Endothelial cell of umbilical vein (primary cell): ENCODE measurements around the gene MAP3K15. TPM values are rescaled to one million over a fixed set of nuclear protein-coding genes. Genes with fewer than 3 reads are reported as not detected.

Experiments used
- BruUV-seq: library from RNA; stranded (reverse); fragments of 400-500 nt; replicated peaks from 2 replicates; lab custom pipeline; 2021; lab: Mats Ljungman, UMichigan
- CTCF ChIA-PET: fragments of 300-600, 350-600 bp; sonication (Branson Sonifier 250); formaldehyde crosslinking; loops from one replicate; lab custom pipeline; 2021; ENCODE audit warnings: antibody characterized with exemption, inconsistent platforms; lab: Charles Lee
- POLR2A ChIA-PET: fragments of 300-600, 350-600 bp; sonication (Branson Sonifier 250); formaldehyde crosslinking; loops from one replicate; lab custom pipeline; 2021; ENCODE audit warnings: antibody characterized with exemption, inconsistent platforms; lab: Charles Lee
- DNase-seq: peaks from one replicate; pipeline ENCODE4 v3.0.0-alpha.2; 2011; ENCODE audit warnings: low read depth, low spot score
- FAIRE-seq: peaks from 2 replicates; lab custom pipeline; 2011; peaks lifted over from hg19 to GRCh38; lab: Jason Lieb, UNC
- H2AFZ ChIP-seq: 2 replicates; pipeline ENCODE4 v1.6.0; 2012; ENCODE audit warnings: low read depth, low read length, control low read depth, inconsistent platforms
- H3K27ac ChIP-seq: 2 replicates; pipeline ENCODE4 v1.5.1; 2011; ENCODE audit warnings: low read depth, mild to moderate bottlenecking, control low read depth, low read length, moderate library complexity; ENCODE audit not compliant: insufficient read depth
- H3K27me3 ChIP-seq, 2 experiments: 2 replicates each; pipeline versions ENCODE4 v1.6.0 to v1.6.1; 2011; ENCODE audit warnings: low read length in 2 of 2, mixed read lengths in 1 of 2; ENCODE audit not compliant: control insufficient read depth in 2 of 2, insufficient read depth in 2 of 2
- H3K36me3 ChIP-seq, 2 experiments: 2 replicates in 1 of 2; 3 replicates in 1 of 2; pipeline ENCODE4 v1.5.1; 2011; ENCODE audit warnings: low read length in 2 of 2, mild to moderate bottlenecking in 1 of 2, moderate library complexity in 1 of 2; ENCODE audit not compliant: control insufficient read depth in 2 of 2, insufficient read depth in 2 of 2; ENCODE audit errors: extremely low read depth in 1 of 2
- H3K4me1 ChIP-seq: 3 replicates; pipeline ENCODE4 v1.5.1; 2011; ENCODE audit warnings: mild to moderate bottlenecking, low read length; ENCODE audit not compliant: control insufficient read depth, insufficient read depth; ENCODE audit errors: extremely low read depth
- H3K4me2 ChIP-seq: 2 replicates; pipeline ENCODE4 v1.6.1; 2011; ENCODE audit warnings: low read length, control low read depth, mixed read lengths; ENCODE audit not compliant: insufficient read depth
- H3K4me3 ChIP-seq, 3 experiments: fragments of 200-600 bp in 1 of 3; sonication (generic), shearing (Covaris generic) in 1 of 3; replicated peaks in 1 of 3; 2 replicates each; pipeline ENCODE4 v1.5.1; 2011 to 2016; ENCODE audit warnings: control low read depth in 3 of 3, low read length in 3 of 3, mild to moderate bottlenecking in 2 of 3, inconsistent platforms in 1 of 3, low read depth in 1 of 3, moderate library complexity in 1 of 3; ENCODE audit not compliant: insufficient read depth in 1 of 3
- H3K79me2 ChIP-seq: 2 replicates; pipeline ENCODE4 v1.6.0; 2012; ENCODE audit warnings: low read length, inconsistent platforms; ENCODE audit not compliant: control insufficient read depth, insufficient read depth
- H3K9ac ChIP-seq: replicated peaks from 2 replicates; pipeline ENCODE3; 2011; ENCODE audit warnings: low read length, control low read depth; ENCODE audit not compliant: insufficient read depth; ENCODE audit errors: extremely low read depth
- H3K9me1 ChIP-seq: replicated peaks from 3 replicates; pipeline ENCODE4 v1.6.0; 2011; ENCODE audit warnings: mild to moderate bottlenecking, low read length; ENCODE audit not compliant: control insufficient read depth, insufficient read depth; ENCODE audit errors: extremely low read depth
- H3K9me3 ChIP-seq: replicated peaks from 2 replicates; pipeline ENCODE4 v1.5.1; 2012; ENCODE audit warnings: low read length, inconsistent platforms; ENCODE audit not compliant: control insufficient read depth, insufficient read depth
- H4K20me1 ChIP-seq: replicated peaks from 2 replicates; pipeline ENCODE3; 2011; ENCODE audit warnings: mild to moderate bottlenecking, low read length; ENCODE audit not compliant: control insufficient read depth, insufficient read depth; ENCODE audit errors: extremely low read depth
- FOS ChIP-seq: IDR thresholded peaks from 2 replicates; pipeline ENCODE4 v1.6.1; 2011; ENCODE audit warnings: mild to moderate bottlenecking, low read length, moderate library complexity, borderline replicate concordance; ENCODE audit not compliant: insufficient read depth
- JUN ChIP-seq: IDR thresholded peaks from 2 replicates; pipeline ENCODE4 v1.6.1; 2011; ENCODE audit warnings: borderline replicate concordance, low read depth; ENCODE audit not compliant: insufficient read length, insufficient read depth
- MYC ChIP-seq: IDR thresholded peaks from one replicate; pipeline ENCODE4 v1.6.1; 2011; ENCODE audit warnings: mild to moderate bottlenecking, low read depth, low read length
- POLR2AphosphoS5 ChIP-seq: IDR thresholded peaks from 2 replicates; pipeline ENCODE4 v1.6.1; 2012; ENCODE audit warnings: low read depth, mild to moderate bottlenecking, control low read depth, low read length, moderate library complexity; ENCODE audit not compliant: insufficient read depth
- dilution Hi-C: fragments of 300-500 bp; cut with MboI; formaldehyde crosslinking; loops from one replicate; pipeline ENCODE4 v1.15.0; 2019; ENCODE audit warnings: low sequenced_read_pairs; ENCODE audit not compliant: extremely low pct_ligation_motif_present
- intact Hi-C: fragments of 100-400 bp; cut with micrococcal nuclease; formaldehyde crosslinking; loops from one replicate; pipeline ENCODE4 v1.10.0; 2022
- polyA plus RNA-seq, 4 experiments: library from polyadenylated mRNA; depleted of rRNA in 3 of 4; stranded (reverse) in 3 of 4; unstranded in 1 of 4; fragments of >200 nt; gene quantifications; 2 replicates each; pipeline versions ENCODE4 v1.2.1 to v1.2.3, GENCODE V29; 2011 to 2012; ENCODE audit warnings: missing spikeins in 1 of 4
- total RNA-seq: library from RNA; stranded (reverse); gene quantifications from 2 replicates; pipeline ENCODE4 v1.2.3, GENCODE V29; 2021
- TF ChIP-seq, protein P1 (sequence below): IDR thresholded peaks from 2 replicates; pipeline ENCODE4 v1.6.1; 2011; ENCODE audit not compliant: insufficient read depth, insufficient read length

Gene MAP3K15
- total and polyA plus RNA-seq, 2 donors (not counting 3 experiments of a cell fraction or from before 2014, with no cell fraction given) = 0.01 to 0.09 TPM

DNA sequence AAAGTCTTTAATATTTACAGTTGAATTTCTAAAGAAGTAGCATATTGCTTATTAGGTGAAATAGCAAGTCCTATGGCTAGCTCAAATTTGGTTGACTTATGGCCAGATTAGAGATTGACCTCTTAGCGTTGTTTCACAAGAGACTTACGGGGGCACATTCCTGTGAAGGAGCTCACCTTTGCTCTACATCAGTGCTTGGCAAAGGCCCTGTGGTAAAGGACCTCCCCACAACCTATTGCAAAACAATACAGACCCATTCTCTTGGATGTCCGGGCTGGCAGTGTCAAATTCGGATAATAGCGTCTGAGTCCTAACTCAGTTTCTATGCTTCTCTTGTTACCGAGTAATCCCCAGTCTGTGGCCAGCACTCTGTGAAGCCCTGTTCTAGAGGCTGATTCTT lies 160.7 kb downstream of the MAP3K15 start:
- Histone ChIP-seq H3K9me3 (no peaks in the 10 kb centered on the region), H4K20me1 (no peaks in the 10 kb centered on the region), H3K36me3 (peaks cover 6 to 14% of the 10 kb centered on the region in 2 experiments), H3K27ac (no peak overlapping the region), H3K27me3 (no peaks in the 10 kb centered on the region), H3K9me1 (no peaks in the 10 kb centered on the region), H2AFZ (no peak overlapping the region), H3K4me3 (no peak overlapping the region), H3K9ac (no peak overlapping the region), H3K4me2 (no peak overlapping the region), H3K79me2 (no peaks in the 10 kb centered on the region), H3K4me1 (no peaks in the 10 kb centered on the region)
- POLR2A ChIA-PET = no interaction called here
- FAIRE-seq = no peak
- CTCF ChIA-PET = no interaction called here
- DNase-seq = no peak
- dilution Hi-C loops (no loop called here), intact Hi-C loops (no loop called here)
- TF ChIP-seq MYC (no peak), JUN (no peak), POLR2AphosphoS5 (no peak)
- BruUV-seq = no TSS peak

DNA sequence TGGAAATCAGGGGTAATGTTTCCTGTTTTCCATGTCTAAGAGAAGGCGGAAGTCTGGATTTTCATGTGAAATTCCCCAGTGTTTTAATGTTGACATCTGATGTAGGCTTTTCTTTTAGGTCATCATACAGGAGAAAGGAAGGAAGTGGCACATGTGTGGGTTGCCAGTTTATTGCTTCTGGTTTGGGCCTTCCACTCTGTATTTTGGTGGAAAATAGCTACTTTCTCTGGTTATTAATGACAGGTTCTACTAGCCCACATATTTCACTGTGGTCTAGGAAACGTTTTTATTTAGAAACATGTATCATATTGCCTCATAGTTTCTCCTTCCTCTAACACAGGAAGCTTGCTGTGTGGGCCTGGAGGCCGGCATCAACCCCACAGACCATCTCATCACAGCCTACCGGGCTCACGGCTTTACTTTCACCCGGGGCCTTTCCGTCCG lies 164.3 kb downstream of the MAP3K15 start:
- no peak for FAIRE-seq
- intact Hi-C loops = no loop called here

More for the DNA sequence above, 164.3 kb downstream of the MAP3K15 start:
- Histone ChIP-seq H3K9me3 (no peaks in the 10 kb centered on the region), H3K9me1 (no peaks in the 10 kb centered on the region), H3K27me3 (no peaks in the 10 kb centered on the region), H3K36me3 (peaks cover 6 to 9% of the 10 kb centered on the region in 2 experiments), H3K4me1 (no peaks in the 10 kb centered on the region), H4K20me1 (no peaks in the 10 kb centered on the region), H3K27ac (no peak overlapping the region), H3K79me2 (peaks cover 17% of the 10 kb centered on the region), H3K9ac (no peak overlapping the region), H3K4me3 (no peak overlapping the region), H3K4me2 (no peak overlapping the region), H2AFZ (no peak overlapping the region)
- ChIA-PET POLR2A (no interaction called here), CTCF (interaction anchor here (0.6 kb wide), 1 partner anchor 17 kb away, joined by 3 read pairs; no protein-coding TSS in a partner anchor)
- no peak for DNase-seq
- dilution Hi-C loops = no loop called here
- no peak for TF ChIP-seq FOS
- TF ChIP-seq JUN = no peak
- TF ChIP-seq, protein P1, sequence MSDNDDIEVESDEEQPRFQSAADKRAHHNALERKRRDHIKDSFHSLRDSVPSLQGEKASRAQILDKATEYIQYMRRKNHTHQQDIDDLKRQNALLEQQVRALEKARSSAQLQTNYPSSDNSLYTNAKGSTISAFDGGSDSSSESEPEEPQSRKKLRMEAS = no peak
- no TSS peak for BruUV-seq
